Amygdala (tissue), 56 donors: ENCODE data around the gene C2CD3.
"Not testable (repeated sequence)": the region's sequence is repeated elsewhere in the genome, so short reads cannot be mapped to it uniquely, and the experiment has no call there.

Experiments
- DNase-seq, 56 donors: peaks; one replicate each; lab custom pipeline; 2025; lab: John Stamatoyannopoulos, UW

C2CD3 gene

DNA sequence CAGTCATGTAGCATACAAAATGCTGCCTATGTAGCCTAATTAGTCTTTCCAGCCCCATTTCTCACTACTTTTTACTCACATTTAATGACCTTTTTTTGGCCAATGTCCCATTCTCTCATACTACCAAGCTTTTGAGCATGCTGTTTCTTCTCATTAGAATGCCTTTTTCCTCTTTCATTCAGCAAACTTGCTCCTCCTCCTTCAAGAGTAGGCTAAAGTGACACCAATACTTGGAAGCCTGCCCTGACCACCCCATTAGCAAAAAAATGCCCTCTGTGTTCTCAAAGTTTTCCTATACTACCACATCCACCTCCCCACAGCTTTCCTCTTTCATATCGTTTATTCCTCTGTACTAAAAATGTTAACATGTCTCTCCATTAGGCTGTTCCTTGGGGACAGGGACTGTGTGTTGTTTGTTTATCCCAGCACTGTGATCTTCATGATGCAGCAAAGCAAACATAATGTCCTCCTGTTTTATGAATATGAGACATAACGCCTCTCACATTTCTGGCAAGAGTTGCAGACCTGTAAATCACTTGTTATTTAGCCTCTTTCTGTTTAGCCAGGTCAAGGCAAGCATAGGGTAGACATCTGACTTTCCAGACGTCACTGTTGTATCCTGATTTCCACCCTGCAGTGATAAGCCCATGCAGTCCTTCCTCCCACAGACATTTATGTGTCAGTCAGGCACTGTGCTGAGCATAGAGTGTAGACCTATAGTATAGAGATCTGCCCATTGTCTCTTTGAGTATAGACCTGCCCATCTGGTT lies 99.9 kb downstream of the C2CD3 start:
- DNase-seq, result peak in 1 of 56 donors; percentile 5

DNA sequence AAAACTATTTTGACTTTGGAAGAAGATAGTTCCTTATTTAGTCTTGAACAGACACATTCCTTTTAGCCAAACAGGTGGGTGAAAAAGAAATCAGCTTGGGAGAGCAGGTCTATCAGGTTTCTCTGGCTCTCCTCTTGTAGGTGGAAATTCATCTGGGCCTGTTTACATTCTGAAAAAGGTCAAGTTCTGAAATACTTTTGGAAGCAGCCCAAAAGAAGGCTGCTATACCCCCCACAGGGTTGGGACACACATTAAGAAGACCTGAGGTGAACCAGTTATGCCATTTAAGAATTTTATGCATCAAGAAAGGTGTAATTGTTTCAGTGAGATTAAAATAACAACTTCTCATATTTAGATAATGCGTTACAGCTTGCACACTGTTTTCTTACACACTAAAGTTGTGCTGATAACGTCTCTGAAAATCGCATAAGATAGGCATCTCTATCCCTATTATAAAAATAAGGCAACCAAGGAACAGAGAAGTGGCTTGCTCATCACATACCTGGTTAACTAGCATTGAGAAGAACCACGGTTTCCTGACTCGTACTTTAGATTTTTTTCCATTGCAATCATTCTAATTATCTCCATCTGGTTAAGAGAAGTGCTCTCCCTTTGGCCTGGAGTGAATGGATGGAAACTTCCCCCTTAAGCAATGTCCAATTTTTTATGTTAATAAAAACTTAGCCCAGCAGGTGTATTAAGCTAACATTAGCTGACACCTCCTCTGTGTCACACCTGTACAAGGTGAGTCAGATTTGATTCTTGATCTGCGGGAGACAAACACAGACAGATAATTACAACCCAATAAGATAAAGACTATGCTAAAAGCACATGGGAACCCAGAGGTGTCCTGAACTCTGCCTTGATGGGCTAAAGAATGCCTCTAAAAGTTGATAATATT lies 101.4 kb downstream of the C2CD3 start:
- no peak for DNase-seq

DNA sequence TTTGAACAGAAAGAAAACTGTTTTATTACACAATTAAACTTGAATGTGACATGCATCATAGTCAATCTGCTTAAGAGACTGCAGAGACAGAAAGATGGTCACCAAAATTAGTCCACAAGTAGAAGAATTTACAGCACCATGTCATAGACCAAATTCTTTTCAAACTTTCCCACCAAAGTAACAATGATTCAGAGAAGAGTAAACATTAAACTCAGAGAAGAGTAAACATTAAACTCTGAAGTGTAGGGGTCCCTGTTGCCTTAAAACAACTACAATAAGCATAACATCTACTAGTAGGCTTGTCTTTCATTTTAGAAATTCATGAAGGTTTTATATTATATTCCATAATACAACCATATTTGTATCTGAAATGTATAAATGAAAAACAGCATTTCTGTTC lies 104.1 kb downstream of the C2CD3 start:
- not testable (repeated sequence) for DNase-seq

DNA sequence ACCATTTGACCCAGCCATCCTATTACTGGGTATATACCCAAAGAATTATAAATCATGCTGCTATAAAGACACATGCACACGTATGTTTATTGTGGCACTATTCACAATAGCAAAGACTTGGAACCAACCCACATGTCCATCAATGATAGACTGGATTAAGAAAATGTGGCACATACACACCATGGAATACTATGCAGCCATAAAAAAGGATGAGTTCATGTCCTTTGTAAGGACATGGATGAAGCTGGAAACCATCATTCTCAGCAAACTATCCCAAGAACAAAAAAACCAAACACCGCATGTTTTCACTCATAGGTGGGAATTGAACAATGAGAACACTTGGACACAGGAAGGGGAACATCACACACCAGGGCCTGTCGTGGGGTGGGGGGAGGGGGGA lies 105.3 kb downstream of the C2CD3 start:
- not testable (repeated sequence) for DNase-seq

DNA sequence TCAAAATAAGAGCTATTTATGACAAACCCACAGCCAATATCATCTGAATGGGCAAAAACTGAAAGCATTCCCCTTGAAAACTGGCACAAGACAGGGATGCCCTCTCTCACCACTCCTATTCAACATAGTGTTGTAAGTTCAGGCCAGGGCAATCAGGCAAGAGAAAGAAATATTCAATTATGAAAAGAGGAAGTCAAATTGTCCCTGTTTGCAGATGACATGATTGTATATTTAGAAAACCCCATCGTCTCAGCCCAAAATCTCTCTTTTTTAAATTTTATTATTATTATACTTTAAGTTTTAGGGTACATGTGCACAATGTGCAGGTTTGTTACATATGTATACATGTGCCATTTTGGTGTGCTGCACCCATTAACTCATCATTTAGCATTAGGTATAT lies 107.2 kb downstream of the C2CD3 start:
- DNase-seq, result not testable (repeated sequence)

DNA sequence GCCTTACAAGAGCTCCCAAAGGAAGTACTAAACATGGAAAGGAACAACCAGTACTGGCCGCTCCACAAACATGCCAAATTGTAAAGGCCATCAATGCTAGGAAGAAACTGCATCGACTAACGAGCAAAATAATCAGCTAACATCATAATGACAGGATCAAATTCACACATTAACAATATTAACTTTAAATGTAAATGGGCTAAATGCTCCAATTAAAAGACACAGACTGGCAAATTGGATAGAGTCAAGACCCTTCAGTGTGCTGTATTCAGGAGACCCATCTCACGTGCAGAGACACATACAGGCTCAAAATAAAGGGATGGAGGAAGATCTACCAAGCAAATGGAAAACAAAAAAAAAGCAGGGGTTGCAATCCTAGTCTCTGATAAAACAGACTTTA lies 109.2 kb downstream of the C2CD3 start:
- not testable (repeated sequence) for DNase-seq

DNA sequence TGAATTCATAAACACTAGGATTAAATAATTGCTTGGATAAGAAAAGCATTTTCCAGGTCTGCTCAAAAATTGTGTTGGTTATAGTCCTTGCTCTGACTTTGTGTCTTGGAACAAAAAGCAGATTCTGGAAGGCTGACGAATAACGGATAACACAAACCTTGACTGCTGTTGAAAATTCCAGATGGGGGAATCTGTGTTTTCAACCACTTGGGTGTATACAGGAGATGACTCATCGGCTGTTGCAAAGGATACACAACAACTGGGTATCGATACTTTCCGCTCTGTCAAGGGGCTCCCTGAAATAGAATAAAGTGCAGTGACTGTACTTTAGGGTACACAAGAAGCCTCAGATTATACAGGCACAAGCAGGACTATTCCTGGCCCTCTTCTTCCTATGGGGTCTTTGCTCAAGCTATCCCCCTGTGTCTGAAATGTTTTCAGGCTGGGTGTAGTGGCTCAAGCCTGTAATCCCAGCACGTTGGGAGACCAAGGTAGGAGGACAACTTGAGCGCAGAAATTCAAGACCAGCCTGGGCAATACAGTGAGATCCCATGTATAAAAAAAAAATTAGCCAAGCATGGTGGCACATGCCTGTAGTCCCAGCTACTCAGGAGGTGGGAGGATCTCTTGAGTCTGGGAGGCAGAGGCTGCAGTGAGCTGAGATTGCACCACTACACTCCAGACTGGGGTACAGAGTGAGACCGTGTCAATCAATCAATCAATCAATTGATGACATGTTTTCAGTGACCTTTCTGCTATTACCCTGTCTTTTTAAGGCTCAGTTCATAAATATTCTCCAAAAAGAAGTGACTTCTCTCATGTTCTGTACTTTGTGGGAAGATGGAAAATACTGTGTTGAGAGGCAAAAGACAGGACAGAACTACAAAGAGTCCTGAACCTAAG lies 113.3 kb downstream of the C2CD3 start:
- DNase-seq, result no peak

DNA sequence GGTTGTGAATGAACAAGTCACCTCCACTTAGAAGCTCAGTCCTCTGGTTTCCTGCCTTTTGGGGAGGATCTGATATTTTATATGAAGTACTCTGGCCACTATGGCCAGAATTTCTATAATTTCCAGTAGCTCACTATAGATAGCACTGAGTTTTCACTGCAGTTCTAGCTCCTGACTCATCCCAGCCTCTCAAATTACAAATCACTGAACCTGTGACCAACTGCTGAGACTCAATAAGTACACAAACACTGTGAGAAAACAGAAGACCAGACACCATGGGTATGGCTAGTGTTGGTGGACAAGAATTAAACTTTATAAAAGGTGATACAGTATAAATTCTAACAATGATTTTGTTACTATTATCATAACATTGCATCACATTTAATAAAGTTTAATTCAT lies 114.9 kb downstream of the C2CD3 start:
- DNase-seq, result no peak

DNA sequence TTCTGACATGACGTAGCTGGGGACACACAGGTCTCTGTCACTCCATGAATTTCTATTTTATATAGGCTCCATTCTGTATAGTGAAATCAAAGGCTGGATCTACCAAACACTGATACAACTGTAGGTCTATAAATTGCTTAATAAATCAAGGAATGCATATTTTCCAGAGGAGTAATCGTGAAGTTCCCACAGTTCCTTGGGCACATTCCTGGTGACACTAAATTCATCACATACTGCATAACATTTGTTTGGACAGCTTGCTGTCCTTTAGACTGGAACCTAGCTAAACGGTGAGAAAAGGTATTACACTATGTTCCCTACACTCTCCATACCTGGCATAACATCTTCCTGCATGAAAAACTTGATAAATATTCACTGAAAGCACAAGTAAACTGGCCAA lies 120.3 kb downstream of the C2CD3 start:
- DNase-seq, result no peak

DNA sequence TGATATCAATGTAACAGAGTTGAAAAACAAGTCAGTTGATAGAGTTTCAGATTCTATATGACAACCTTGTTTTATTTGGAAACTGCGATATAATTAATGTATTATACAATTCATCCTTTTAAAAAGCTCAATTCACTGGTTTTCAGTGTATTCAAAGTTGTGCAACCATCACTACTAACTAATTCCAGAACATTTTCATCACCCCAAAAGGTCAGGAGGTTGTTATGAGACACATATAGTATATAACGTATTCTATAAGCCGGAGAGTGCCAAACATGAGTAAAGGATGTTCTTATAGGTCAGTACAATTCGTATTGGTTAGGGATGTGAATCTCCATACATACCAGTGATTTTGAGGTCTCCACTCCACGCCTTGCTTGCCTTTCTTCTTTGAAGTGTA lies 121.8 kb downstream of the C2CD3 start:
- no peak for DNase-seq

DNA sequence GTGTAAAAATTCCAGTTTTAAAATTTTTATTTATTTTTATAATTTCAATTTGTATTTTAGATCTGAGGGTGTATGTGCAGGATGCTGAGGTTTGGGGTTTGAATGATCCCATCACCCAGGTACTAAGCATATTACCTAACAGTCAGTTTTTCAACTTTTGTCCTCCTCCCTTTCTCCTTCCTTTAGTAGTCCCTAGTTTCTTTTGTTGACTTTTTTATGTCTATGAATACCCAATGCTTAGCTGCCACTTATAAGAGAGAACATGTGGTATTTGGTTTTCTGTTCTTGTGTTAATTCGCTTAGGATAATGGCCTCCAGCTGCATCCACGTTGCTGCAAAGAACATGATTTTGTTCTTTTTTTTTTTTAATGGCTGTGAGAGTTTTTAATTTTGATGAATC lies 126.3 kb downstream of the C2CD3 start:
- DNase-seq, result no peak

DNA sequence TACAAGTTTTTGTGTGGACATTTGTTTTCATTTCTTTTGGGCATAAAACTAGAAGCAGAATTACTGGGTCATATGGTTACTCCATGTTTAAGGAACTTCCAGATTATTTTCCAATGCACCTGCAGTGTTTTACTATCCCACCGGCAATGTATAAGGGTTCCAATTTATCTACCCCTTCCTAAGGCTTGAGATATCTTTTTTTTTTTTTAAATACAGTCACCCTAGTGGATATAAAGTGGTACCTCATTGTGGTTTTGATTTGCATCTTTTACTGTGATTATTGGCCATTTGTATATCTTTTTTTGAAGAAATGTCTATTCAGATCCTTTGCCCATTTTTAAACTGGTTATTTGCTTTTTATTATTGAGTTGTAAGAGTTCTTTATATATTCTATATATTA lies 127.4 kb downstream of the C2CD3 start:
- no peak for DNase-seq

DNA sequence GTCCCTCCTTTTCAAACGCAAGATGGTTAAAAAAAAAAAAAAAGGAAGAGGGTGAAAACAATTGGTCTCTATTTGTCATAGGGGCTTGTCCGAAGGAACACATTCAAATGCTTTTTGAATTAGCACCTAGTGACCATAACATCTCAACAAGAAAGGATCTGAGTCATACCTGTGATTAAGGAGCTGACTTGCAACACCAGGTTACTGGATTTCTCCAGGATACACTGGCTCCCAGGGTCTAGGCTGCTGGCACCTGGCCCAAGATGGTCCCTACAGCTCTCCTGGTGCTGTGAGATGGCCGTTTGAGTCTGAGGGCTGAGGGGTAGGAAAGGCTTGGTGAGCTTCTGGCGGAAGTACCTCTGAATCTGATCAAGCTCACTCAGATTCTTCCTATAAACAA lies 133.5 kb downstream of the C2CD3 start:
- no peak for DNase-seq

DNA sequence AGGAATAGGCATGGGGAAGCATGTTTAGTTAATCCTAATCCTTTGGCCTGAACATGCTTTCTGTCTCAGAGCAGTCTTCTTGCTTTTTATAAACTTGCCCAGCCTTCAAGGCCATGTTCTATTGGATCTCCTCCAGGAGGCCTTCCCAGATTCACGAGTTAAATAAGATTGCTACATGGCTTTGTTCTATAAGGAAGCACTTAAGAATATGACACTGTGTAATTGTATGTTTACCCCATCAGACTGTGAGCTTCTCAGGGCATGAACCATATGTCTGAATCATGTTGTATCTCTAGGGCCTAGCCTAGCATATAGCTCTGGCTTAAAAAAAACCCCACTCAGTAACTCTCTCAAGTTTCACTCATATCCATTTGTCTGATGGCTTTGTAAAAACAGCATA lies 135.5 kb downstream of the C2CD3 start:
- no peak for DNase-seq

DNA sequence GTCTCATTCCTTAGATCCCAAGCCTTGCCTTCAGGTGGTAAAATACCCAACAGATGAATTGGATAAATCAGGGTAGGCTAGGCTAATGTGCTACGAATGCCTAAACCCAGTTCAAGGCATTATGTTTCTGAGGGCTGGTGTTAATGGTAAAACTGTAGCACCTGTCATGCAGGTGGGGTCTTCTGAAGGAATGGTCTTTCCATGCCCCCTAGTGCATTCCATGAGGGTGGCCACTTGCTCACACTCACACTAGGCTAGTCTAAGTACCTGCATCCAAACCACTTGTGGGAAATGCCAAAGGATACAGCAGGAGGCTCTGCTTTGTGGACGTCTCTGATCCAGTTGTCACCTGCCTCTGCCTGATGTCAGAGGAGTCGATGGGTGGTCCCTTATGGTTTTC lies 137.8 kb downstream of the C2CD3 start:
- DNase-seq, result no peak

DNA sequence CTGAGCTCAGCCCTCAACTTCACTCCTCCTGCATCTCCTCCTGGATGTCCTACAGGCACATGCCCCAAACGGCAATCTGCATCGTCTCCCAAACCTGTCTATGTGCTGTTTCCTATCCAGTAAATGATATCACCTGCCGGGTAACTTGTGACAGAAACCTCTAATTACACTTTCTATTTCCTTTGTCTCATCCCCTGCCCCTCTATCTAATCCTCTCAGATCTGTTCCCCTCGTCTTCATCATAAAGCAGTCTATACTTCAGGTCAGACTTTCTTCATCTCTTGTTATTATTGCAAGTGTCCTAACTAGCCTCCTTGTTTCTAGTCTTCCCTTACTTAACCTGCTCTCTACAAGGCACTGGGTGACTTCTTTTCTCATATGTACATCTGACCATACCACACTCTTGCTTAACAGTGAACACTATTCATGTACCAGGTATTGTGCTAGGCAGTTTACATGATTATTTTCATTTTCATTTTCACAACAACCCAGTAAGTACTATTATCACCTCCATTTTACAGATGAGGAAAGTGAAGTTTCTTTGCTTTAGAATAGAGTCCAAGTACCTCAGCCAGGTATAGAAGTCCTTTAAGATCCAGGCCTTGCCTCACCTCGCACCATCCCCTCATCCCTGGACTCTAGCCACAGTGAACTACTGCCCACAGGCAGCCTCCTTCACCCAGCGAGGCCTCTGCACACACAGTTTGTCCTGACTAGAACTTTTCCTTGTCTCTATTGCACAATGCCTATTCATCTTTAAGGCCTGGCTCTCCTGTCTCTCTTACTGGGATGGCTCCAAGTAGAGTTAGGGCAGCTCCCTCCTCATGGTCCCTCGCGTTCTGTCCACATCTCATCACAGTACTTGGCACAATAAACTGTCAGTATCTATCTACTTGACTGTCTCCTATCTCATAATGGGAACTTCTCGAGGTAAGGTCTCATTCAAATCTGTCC lies 139.8 kb downstream of the C2CD3 start:
- no peak for DNase-seq

DNA sequence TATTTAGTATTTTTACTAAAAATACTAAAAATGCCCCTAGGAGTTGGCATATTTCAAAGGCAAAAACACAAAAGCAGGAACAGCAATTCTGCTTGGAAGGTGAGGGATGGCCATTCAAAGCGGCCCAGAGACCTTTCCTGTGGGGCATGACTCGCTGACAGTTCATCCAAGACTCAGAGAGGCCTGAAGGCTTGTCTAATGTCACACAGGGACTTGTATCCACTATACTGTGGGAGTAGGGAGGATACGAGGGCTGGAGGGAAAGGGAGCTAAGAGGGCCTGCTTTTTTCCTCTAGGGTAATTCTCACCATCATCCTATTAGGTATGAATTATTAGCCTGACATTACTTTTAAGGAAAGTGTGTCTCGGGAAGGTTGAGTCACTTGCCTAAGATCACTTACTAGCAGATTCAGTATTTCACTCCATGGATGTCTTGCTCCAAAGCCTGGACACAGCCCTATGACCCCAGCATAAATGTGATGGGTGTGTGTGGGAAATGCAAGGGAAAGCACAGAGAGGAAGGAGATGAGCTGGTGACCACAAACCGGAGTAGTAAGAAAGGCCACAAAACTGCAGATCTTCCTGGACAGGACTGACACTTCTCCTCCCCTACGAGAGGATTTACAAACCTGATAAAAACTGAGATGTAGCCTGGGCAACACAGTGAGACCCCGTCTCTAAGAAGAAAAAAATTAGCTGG lies 145.2 kb downstream of the C2CD3 start:
- DNase-seq, result no peak

DNA sequence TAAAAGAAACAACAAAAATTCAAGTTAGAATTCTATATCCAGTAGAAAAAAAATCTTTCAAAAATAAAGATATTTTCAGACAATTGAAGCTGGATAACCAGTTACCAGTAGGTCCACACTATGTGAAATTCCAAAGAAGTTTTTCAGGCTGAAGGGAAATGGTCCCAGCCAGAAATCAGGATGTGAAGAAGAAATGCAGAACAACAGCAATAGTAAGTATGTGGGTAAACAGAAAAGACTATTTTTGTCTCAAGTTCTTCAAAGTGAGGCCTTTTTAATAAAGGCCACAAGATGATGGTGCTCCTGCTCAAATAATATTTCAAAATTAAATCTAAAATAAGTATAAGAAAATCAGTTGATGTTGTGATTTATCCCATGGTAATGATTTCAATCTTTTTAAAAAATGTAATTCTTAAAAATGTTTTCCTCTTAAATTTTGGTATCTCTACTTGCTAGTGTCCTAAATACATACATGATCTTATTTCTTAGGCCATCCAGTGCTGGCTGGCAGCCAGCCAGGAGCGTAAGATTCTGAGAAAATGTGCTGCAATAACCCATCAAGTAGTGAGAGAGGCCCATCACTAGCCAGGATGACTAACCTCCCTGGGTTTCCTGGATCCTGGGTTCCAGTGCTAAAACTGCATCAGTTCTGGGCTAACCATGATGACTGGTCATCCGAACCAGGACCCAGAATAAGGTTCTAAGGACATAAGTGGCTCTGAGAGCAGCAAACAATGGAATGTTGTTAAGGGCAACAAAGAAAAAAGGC lies 146.4 kb downstream of the C2CD3 start:
- DNase-seq, result peak in 1 of 56 donors; percentile 14
